Endodermal cell (in vitro differentiated cells): ENCODE measurements around the gene C20orf144. TPM values are rescaled to one million over a fixed set of nuclear protein-coding genes. Genes with fewer than 3 reads are reported as not detected.

Source experiments
- DNase-seq: peaks from one replicate; pipeline ENCODE4 v3.0.0-alpha.2; 2017
- H3K27ac ChIP-seq: 2 replicates; pipeline ENCODE4 v1.5.1; 2013; ENCODE audit warnings: mild to moderate bottlenecking, low read depth, low read length, moderate library complexity
- H3K27me3 ChIP-seq: 2 replicates; pipeline ENCODE4 v1.6.1; 2013; ENCODE audit warnings: mild to moderate bottlenecking, low read length, moderate library complexity; ENCODE audit not compliant: insufficient read depth, control insufficient read depth, poor library complexity, severe bottlenecking
- H3K36me3 ChIP-seq: 2 replicates; pipeline ENCODE4 v1.7.0; 2013; ENCODE audit warnings: mild to moderate bottlenecking, low read length, moderate library complexity; ENCODE audit not compliant: control insufficient read depth, insufficient read depth
- H3K4me1 ChIP-seq: one replicate; pipeline ENCODE4 v1.7.0; 2013; ENCODE audit warnings: low read length; ENCODE audit not compliant: control insufficient read depth, insufficient read depth
- H3K4me3 ChIP-seq: 2 replicates; pipeline ENCODE4 v1.5.1; 2013; ENCODE audit warnings: mild to moderate bottlenecking, low read length, moderate library complexity
- H3K9ac ChIP-seq: 2 replicates; pipeline ENCODE4 v1.6.1; 2013; ENCODE audit warnings: mild to moderate bottlenecking, low read length, moderate library complexity; ENCODE audit not compliant: poor library complexity, severe bottlenecking; ENCODE audit errors: extremely low read depth
- H3K9me3 ChIP-seq: 2 replicates; pipeline ENCODE4 v1.6.1; 2013; ENCODE audit warnings: mild to moderate bottlenecking, low read length, moderate library complexity; ENCODE audit not compliant: control insufficient read depth
- H3K27ac Mint-ChIP-seq: 2 replicates; pipeline ENCODE4 v1.8.0; 2020; ENCODE audit warnings: mixed read lengths
- H3K27me3 Mint-ChIP-seq: 2 replicates; pipeline ENCODE4 v1.8.0; 2021; ENCODE audit warnings: mild to moderate bottlenecking, mixed read lengths; ENCODE audit not compliant: insufficient read depth
- H3K36me3 Mint-ChIP-seq: 2 replicates; pipeline ENCODE4 v1.8.0; 2020; ENCODE audit warnings: low read depth, mixed read lengths
- H3K4me1 Mint-ChIP-seq: 2 replicates; pipeline ENCODE4 v1.8.0; 2020; ENCODE audit warnings: mixed read lengths
- H3K4me3 Mint-ChIP-seq: 2 replicates; pipeline ENCODE4 v1.8.0; 2020; ENCODE audit warnings: mild to moderate bottlenecking, moderate library complexity, mixed read lengths
- H3K9me3 Mint-ChIP-seq: 2 replicates; pipeline ENCODE4 v1.8.0; 2020; ENCODE audit warnings: mild to moderate bottlenecking, mixed read lengths
- WGBS, 2 experiments: methylation state at CpG; one replicate each; pipeline versions ENCODE4 v1.1.5 to v1.1.7; 2013; ENCODE audit warnings: missing lambda C conversion rate in 2 of 2, mixed read lengths in 1 of 2; ENCODE audit not compliant: insufficient coverage in 1 of 2, insufficient read length in 1 of 2; 5-methylcytosine and 5-hydroxymethylcytosine counted together
- total RNA-seq, 2 donors: library from RNA; stranded (reverse); fragmentation: NEBNext Ultra II Directional in 1 of 2; extraction: Animal tissue kit (Norgen Biotek cat#: 25700) in 1 of 2; gene quantifications; 2 replicates in 1 of 2; 3 replicates in 1 of 2; pipeline ENCODE4 v1.2.1, GENCODE V29; 2021
- TF ChIP-seq, protein P1 (sequence below): fragments of 200-600 bp; sonication (generic); conservative IDR thresholded peaks from 2 replicates; pipeline ENCODE4 v1.5.0; 2021; ENCODE audit warnings: antibody characterized with exemption, mild to moderate bottlenecking

Gene C20orf144
- total RNA-seq, 2 donors from 2014 or later, result 0.44 TPM; not detected in 1

DNA sequence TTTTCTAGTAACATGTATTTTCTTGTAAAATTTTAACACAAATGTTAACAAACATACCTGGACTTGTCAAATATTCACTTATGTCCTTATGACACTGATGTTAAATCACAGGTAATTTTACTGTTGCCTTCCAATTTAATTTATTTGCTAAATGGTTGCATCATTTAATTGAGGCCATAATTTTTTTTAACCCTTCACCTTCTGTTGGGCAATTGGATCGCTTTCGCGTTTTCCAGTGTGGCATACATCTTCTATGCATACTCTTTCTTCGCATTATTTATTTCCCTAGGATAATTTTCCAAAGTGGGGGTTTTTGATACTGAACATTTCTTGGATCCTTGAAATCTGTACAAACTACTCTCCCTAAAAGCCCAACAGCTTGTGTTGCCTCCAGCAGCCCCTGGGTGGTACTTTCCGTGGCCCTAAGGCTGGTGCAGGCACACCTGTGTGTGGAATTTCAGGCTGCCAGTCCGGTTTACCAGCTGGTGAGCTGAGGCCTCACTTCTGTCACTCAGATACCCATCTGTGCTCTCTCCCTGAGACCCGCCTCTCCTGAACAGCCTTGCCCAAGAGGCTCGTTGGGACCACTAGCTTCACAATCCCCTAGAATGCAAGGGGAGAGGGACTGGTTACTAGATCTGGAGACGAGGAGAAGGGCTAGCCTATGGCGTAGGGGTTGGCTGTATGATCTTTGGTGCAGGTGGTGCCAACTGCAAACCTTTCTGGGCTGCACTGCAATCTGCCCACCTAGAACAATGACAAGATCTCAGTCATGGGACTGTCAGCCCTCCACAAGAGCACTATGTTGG, 11.2 kb upstream of the C20orf144 start:
- Histone ChIP-seq H3K9me3 (no peaks in the 10 kb centered on the region), H3K4me3 (no peak overlapping the region), H3K27me3 (no peaks in the 10 kb centered on the region), H3K9ac (no peak overlapping the region), H3K27ac (no peak overlapping the region), H3K36me3 (peaks cover 4% of the 10 kb centered on the region), H3K4me1 (no peaks in the 10 kb centered on the region)
- Mint-ChIP-seq H3K27me3 (no peaks in the 10 kb centered on the region), H3K4me3 (no peak overlapping the region), H3K27ac (no peak overlapping the region), H3K4me1 (peaks cover 14% of the 10 kb centered on the region), H3K36me3 (peaks cover 9% of the 10 kb centered on the region), H3K9me3 (no peaks in the 10 kb centered on the region)
- TF ChIP-seq, protein P1, sequence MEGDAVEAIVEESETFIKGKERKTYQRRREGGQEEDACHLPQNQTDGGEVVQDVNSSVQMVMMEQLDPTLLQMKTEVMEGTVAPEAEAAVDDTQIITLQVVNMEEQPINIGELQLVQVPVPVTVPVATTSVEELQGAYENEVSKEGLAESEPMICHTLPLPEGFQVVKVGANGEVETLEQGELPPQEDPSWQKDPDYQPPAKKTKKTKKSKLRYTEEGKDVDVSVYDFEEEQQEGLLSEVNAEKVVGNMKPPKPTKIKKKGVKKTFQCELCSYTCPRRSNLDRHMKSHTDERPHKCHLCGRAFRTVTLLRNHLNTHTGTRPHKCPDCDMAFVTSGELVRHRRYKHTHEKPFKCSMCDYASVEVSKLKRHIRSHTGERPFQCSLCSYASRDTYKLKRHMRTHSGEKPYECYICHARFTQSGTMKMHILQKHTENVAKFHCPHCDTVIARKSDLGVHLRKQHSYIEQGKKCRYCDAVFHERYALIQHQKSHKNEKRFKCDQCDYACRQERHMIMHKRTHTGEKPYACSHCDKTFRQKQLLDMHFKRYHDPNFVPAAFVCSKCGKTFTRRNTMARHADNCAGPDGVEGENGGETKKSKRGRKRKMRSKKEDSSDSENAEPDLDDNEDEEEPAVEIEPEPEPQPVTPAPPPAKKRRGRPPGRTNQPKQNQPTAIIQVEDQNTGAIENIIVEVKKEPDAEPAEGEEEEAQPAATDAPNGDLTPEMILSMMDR, result no peak
- 91% methylated on average over 6 to 10 of the region's 10 CpGs for WGBS, 2 experiments
- DNase-seq, result no peak

DNA sequence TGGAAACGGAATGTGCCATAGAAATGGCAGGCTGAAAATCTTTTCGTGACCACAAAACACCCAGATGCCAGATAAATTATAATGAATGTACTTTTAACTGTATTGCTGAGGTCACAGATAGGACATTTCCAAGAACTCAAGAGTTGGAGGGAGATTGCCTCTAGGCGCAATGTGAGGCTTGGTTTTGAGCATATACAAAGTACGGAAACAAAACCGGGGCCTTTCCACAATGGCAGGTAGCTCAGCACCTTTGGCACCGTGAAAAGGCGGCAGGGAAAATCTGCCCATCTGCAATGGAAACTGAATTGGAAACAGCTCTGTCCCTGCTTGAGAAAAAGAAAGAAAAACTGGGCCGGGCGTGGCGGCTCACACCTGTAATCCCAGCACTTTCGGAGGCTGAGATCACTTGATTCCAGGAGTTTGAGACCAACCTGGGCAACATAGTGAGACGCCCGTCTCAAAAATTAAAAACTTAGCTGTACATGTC, 10.5 kb upstream of the C20orf144 start:
- Histone ChIP-seq H3K27ac (no peak overlapping the region), H3K4me1 (no peaks in the 10 kb centered on the region), H3K9ac (no peak overlapping the region), H3K36me3 (peaks cover 4% of the 10 kb centered on the region), H3K4me3 (no peak overlapping the region), H3K27me3 (no peaks in the 10 kb centered on the region), H3K9me3 (no peaks in the 10 kb centered on the region)
- H3K4me3 Mint-ChIP-seq, result no peak overlapping the region
- no peaks in the 10 kb centered on the region for H3K27me3 Mint-ChIP-seq
- no peak overlapping the region for H3K27ac Mint-ChIP-seq
- 91 to 93% methylated on average over 11 to 13 of the region's 13 CpGs for WGBS, 2 experiments
- no peaks in the 10 kb centered on the region for H3K9me3 Mint-ChIP-seq
- TF ChIP-seq, protein P1, result no peak
- H3K36me3 Mint-ChIP-seq, result peaks cover 4% of the 10 kb centered on the region
- DNase-seq, result no peak
- peaks cover 14% of the 10 kb centered on the region for H3K4me1 Mint-ChIP-seq

DNA sequence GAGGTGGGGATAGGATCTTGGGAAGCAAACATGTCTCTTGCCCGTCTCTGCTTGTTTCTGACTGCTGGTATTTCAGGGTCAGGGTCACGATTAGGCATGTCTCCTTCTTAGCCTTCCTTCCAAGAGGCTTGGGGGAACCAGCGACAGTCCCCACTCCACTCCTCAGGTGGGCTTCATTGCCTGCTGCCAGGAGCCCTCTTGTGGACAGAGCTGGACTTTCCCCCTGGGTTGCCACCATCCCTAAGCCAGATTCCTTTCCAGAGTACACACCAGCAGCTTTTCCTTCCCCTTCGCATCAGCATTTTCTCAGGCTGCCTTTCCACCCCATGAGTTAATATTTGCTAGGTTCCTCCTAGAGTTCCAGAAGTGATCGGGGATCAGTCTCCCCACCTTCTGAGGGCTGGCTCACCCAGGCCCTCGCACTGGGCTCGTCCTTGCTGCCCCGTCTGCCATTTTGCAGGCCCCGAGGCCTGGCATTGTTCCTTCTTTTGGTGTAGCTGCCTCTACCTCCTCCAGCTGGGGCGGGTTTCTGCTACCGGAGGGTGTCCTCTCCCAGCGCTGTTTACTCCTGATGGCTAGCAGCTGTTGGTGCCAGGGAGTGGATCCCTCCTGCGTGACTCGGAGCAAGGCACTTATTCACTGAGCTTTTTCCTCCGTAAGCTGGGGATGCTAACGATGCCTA, 8.8 kb upstream of the C20orf144 start:
- Histone ChIP-seq H3K9me3 (no peaks in the 10 kb centered on the region), H3K36me3 (peaks cover 10% of the 10 kb centered on the region), H3K27me3 (no peaks in the 10 kb centered on the region), H3K4me1 (no peaks in the 10 kb centered on the region), H3K4me3 (no peak overlapping the region), H3K9ac (no peak overlapping the region), H3K27ac (no peak overlapping the region)
- TF ChIP-seq, protein P1, result peak; percentile 98
- DNase-seq, result peak; percentile 94
- Mint-ChIP-seq H3K9me3 (no peaks in the 10 kb centered on the region), H3K4me1 (peaks cover 14% of the 10 kb centered on the region), H3K27ac (peak overlapping the region; percentile 78), H3K4me3 (no peak overlapping the region), H3K36me3 (peaks cover 4% of the 10 kb centered on the region), H3K27me3 (no peaks in the 10 kb centered on the region)
- 71 to 75% methylated on average over 14 to 16 of the region's 16 CpGs for WGBS, 2 experiments
